Trophoblast cell (in vitro differentiated cells and primary cell): ENCODE data around the gene SART1. TPM values are rescaled to one million over a fixed set of nuclear protein-coding genes. Genes with fewer than 3 reads are reported as not detected.
A peak's percentile ranks its signal among the peaks of the same experiment; 100 is the strongest.

Source experiments
- DNase-seq, 2 donors: peaks; one replicate each; pipeline ENCODE4 v3.0.0-alpha.2; 2016
- H2AFZ ChIP-seq: 2 replicates; pipeline ENCODE4 v1.6.1; 2013; ENCODE audit warnings: low read length, moderate library complexity, mild to moderate bottlenecking; ENCODE audit not compliant: insufficient read depth, poor library complexity
- H2AK5ac ChIP-seq: 2 replicates; pipeline ENCODE4 v1.6.1; 2013; ENCODE audit warnings: mild to moderate bottlenecking, low read length
- H2BK120ac ChIP-seq: 2 replicates; pipeline ENCODE4 v1.6.1; 2013; ENCODE audit warnings: low read length, mild to moderate bottlenecking, moderate library complexity; ENCODE audit not compliant: insufficient read depth, poor library complexity
- H2BK12ac ChIP-seq: 2 replicates; pipeline ENCODE4 v1.6.1; 2013; ENCODE audit warnings: mild to moderate bottlenecking, low read length, moderate library complexity
- H2BK5ac ChIP-seq: 2 replicates; pipeline ENCODE4 v1.6.1; 2013; ENCODE audit warnings: low read length, low read depth, moderate library complexity, mild to moderate bottlenecking; ENCODE audit not compliant: poor library complexity
- H3K14ac ChIP-seq: 2 replicates; pipeline ENCODE4 v1.6.1; 2013; ENCODE audit warnings: mild to moderate bottlenecking, low read length
- H3K18ac ChIP-seq: 2 replicates; pipeline ENCODE4 v1.6.1; 2013; ENCODE audit warnings: mild to moderate bottlenecking, low read length
- H3K23ac ChIP-seq: 2 replicates; pipeline ENCODE4 v1.6.1; 2013; ENCODE audit warnings: low read length
- H3K27ac ChIP-seq: 2 replicates; pipeline ENCODE4 v1.5.1; 2013; ENCODE audit warnings: low read depth, mild to moderate bottlenecking, inconsistent platforms, low read length, moderate library complexity
- H3K27me3 ChIP-seq: 2 replicates; pipeline ENCODE4 v1.6.1; 2013; ENCODE audit warnings: inconsistent platforms, mild to moderate bottlenecking, low read length, moderate library complexity; ENCODE audit not compliant: insufficient read depth
- H3K36me3 ChIP-seq, 2 experiments: 1 replicate in 1 of 2; 2 replicates in 1 of 2; pipeline ENCODE4 v1.6.1; 2013; ENCODE audit warnings: low read length in 2 of 2, mild to moderate bottlenecking in 2 of 2, moderate library complexity in 1 of 2; ENCODE audit not compliant: insufficient read depth in 2 of 2, control insufficient read depth in 1 of 2
- H3K4ac ChIP-seq: 2 replicates; pipeline ENCODE4 v1.6.1; 2013; ENCODE audit warnings: low read depth, mild to moderate bottlenecking, low read length, moderate library complexity
- H3K4me1 ChIP-seq, 2 experiments: 1 replicate in 1 of 2; 2 replicates in 1 of 2; pipeline ENCODE4 v1.6.1; 2013; ENCODE audit warnings: low read length in 2 of 2, mild to moderate bottlenecking in 2 of 2, moderate library complexity in 1 of 2; ENCODE audit not compliant: insufficient read depth in 2 of 2, control insufficient read depth in 1 of 2
- H3K4me2 ChIP-seq: 2 replicates; pipeline ENCODE4 v1.6.1; 2013; ENCODE audit warnings: inconsistent platforms, mild to moderate bottlenecking, low read length, moderate library complexity
- H3K4me3 ChIP-seq: 2 replicates; pipeline ENCODE4 v1.5.1; 2013; ENCODE audit warnings: mild to moderate bottlenecking, low read depth, low read length, inconsistent platforms
- H3K79me1 ChIP-seq: one replicate; pipeline ENCODE4 v1.6.1; 2013; ENCODE audit warnings: low read length
- H3K79me2 ChIP-seq: 2 replicates; pipeline ENCODE4 v1.6.1; 2013; ENCODE audit warnings: low read length, mild to moderate bottlenecking; ENCODE audit not compliant: control insufficient read depth, insufficient read depth, poor library complexity
- H3K9ac ChIP-seq: 2 replicates; pipeline ENCODE4 v1.6.1; 2013; ENCODE audit warnings: mild to moderate bottlenecking, low read length
- H3K9me3 ChIP-seq: 2 replicates; pipeline ENCODE4 v1.6.1; 2013; ENCODE audit warnings: low read depth, mild to moderate bottlenecking, control low read depth, inconsistent platforms, low read length; ENCODE audit not compliant: insufficient read depth
- H4K12ac ChIP-seq: 2 replicates; pipeline ENCODE4 v1.6.1; 2013; ENCODE audit warnings: low read depth, mild to moderate bottlenecking, low read length, moderate library complexity
- H4K8ac ChIP-seq: 2 replicates; pipeline ENCODE4 v1.6.1; 2013; ENCODE audit warnings: low read depth, mild to moderate bottlenecking, low read length, moderate library complexity
- H4K91ac ChIP-seq: one replicate; pipeline ENCODE4 v1.6.1; 2013; ENCODE audit warnings: low read depth, mild to moderate bottlenecking, low read length, moderate library complexity
- WGBS: extraction: QIAGEN DNeasy Blood & Tissue Kit; methylation state at CpG from one replicate; pipeline ENCODE4 v1.1.7; 2013; ENCODE audit warnings: missing lambda C conversion rate; ENCODE audit not compliant: insufficient read length, insufficient coverage; ENCODE audit errors: extremely low coverage; 5-methylcytosine and 5-hydroxymethylcytosine counted together
- polyA plus RNA-seq: library from polyadenylated mRNA; stranded (reverse); fragments of 200-250 nt; gene quantifications from 2 replicates; pipeline ENCODE4 v1.2.3, GENCODE V29; 2013

The SART1 gene, protein sequence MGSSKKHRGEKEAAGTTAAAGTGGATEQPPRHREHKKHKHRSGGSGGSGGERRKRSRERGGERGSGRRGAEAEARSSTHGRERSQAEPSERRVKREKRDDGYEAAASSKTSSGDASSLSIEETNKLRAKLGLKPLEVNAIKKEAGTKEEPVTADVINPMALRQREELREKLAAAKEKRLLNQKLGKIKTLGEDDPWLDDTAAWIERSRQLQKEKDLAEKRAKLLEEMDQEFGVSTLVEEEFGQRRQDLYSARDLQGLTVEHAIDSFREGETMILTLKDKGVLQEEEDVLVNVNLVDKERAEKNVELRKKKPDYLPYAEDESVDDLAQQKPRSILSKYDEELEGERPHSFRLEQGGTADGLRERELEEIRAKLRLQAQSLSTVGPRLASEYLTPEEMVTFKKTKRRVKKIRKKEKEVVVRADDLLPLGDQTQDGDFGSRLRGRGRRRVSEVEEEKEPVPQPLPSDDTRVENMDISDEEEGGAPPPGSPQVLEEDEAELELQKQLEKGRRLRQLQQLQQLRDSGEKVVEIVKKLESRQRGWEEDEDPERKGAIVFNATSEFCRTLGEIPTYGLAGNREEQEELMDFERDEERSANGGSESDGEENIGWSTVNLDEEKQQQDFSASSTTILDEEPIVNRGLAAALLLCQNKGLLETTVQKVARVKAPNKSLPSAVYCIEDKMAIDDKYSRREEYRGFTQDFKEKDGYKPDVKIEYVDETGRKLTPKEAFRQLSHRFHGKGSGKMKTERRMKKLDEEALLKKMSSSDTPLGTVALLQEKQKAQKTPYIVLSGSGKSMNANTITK
- 47.6 and 52.1 TPM in 2 replicates for polyA plus RNA-seq

DNA sequence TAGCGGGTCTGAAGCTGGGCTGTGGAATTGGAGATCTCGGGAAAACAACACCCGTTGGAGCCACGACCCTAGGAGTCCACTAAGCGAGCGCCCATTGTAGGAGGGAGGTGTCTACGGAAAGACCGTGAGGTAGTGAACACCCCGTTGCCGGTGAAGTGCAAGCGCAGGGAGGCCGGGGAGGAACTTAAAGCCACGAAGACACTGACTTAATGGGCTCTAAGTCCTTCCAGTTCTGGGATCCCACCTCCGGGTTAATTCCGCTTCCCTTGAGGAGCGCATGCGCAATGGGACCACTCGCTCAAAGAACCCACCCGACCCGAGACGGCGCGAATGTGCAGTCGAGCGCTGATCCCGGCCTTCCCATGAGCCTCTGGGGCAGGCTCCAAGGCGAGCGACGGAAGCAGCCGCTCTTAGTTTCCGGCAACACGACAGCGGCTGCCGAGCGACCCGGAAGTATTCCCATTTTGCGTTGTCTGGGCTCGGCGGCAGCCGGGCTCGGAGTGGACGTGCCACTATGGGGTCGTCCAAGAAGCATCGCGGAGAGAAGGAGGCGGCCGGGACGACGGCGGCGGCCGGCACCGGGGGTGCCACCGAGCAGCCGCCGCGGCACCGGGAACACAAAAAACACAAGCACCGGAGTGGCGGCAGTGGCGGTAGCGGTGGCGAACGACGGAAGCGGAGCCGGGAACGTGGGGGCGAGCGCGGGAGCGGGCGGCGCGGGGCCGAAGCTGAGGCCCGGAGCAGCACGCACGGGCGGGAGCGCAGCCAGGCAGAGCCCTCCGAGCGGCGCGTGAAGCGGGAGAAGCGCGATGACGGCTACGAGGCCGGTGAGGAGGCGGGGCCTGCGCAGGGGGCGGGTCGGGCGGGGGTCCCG, at the start of gene SART1:
Gene SART1 (plus strand): TSS at position 468 of the 874 bp plus-strand sequence. CDS start 47 bp downstream, at position 515.
- Histone ChIP-seq H3K27ac (peak within 1 kb of the TSS; percentile 58), H3K4me1 (peaks cover 4 to 9% of the 10 kb centered on the region in 2 experiments), H4K12ac (peak within 1 kb of the TSS; percentile 94), H3K36me3 (peaks cover 24 to 27% of the 10 kb centered on the region in 2 experiments), H4K91ac (peak within 1 kb of the TSS; percentile 96), H2AFZ (peak within 1 kb of the TSS; percentile 96), H2AK5ac (peak within 1 kb of the TSS; percentile 74), H3K79me2 (peaks cover 9% of the 10 kb centered on the region), H3K79me1 (peaks cover 8% of the 10 kb centered on the region), H3K4ac (peak within 1 kb of the TSS; percentile 93), H2BK12ac (no peak within 1 kb of the TSS), H3K18ac (peak within 1 kb of the TSS; percentile 91), H3K4me2 (peak within 1 kb of the TSS; percentile 84), H3K23ac (no peak within 1 kb of the TSS), H3K27me3 (no peaks in the 10 kb centered on the region), H3K9ac (peak within 1 kb of the TSS; percentile 94), H3K9me3 (peaks cover 2% of the 10 kb centered on the region), H3K14ac (peak within 1 kb of the TSS; percentile 94), H2BK5ac (peak within 1 kb of the TSS; percentile 71), H3K4me3 (peak within 1 kb of the TSS; percentile 99), H4K8ac (peak within 1 kb of the TSS; percentile 97), H2BK120ac (peak within 1 kb of the TSS; percentile 88)
- WGBS = no CpG with 5 or more reads among the region's 97 CpGs
- DNase-seq = peak; percentile 97 to 99

DNA sequence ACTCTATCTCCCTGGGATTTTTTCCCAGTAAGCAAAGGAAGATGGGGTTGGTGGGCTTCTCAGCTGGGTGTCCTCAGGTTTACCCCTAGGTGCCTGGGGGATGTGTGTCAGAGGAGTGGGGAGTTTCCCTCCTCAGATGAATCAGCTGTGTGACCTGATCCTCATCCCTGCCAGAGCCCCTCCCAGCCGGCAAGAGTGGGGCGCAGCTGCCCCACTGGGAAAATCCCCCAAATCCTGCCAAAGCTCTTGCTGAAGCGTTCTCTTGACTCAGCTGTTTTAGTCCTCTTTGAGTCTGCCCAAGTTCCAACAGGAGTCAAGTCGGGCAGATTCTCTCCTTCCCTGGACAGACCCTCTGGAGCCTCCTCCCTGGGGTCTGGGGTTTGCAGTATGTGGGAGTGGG, 48.7 kb upstream of the SART1 start:
- H2BK5ac ChIP-seq = peak overlapping the region; percentile 9
- H3K4me3 ChIP-seq = no peak overlapping the region
- H4K12ac ChIP-seq = no peak overlapping the region
- no CpG with 5 or more reads among the region's 4 CpGs for WGBS
- no peaks in the 10 kb centered on the region for H3K9me3 ChIP-seq
- no peak overlapping the region for H2BK120ac ChIP-seq
- H2BK12ac ChIP-seq = no peak overlapping the region
- H3K14ac ChIP-seq = no peak overlapping the region
- H2AFZ ChIP-seq = no peak overlapping the region
- peaks cover 12% of the 10 kb centered on the region for H3K79me1 ChIP-seq
- H3K27me3 ChIP-seq = no peaks in the 10 kb centered on the region
- no peaks in the 10 kb centered on the region for H3K79me2 ChIP-seq
- H3K36me3 ChIP-seq = peaks cover 8 to 9% of the 10 kb centered on the region in 2 experiments
- no peak for DNase-seq
- H3K4ac ChIP-seq = no peak overlapping the region
- H3K18ac ChIP-seq = no peak overlapping the region
- H3K4me2 ChIP-seq = no peak overlapping the region
- H3K4me1 ChIP-seq = peaks cover 32 to 33% of the 10 kb centered on the region in 2 experiments
- H4K8ac ChIP-seq = no peak overlapping the region
- H3K27ac ChIP-seq = no peak overlapping the region
- no peak overlapping the region for H4K91ac ChIP-seq
- H2AK5ac ChIP-seq = no peak overlapping the region
- H3K9ac ChIP-seq = no peak overlapping the region
- H3K23ac ChIP-seq = no peak overlapping the region

GRCh38 chr11:65915101-65915820, 46.3 kb upstream of the SART1 start:
- no peak overlapping the region for H3K4me3 ChIP-seq
- no peak overlapping the region for H2AFZ ChIP-seq
- peak overlapping the region; percentile 46 for H2BK12ac ChIP-seq
- peak overlapping the region; percentile 27 for H3K4me2 ChIP-seq
- H3K4ac ChIP-seq = peak overlapping the region; percentile 1
- H3K27ac ChIP-seq = peak overlapping the region; percentile 62
- H3K23ac ChIP-seq = no peak overlapping the region
- H4K12ac ChIP-seq = no peak overlapping the region
- no peaks in the 10 kb centered on the region for H3K27me3 ChIP-seq
- H2BK5ac ChIP-seq = peak overlapping the region; percentile 28
- peaks cover 19% of the 10 kb centered on the region for H3K79me1 ChIP-seq
- WGBS = no CpG with 5 or more reads among the region's 10 CpGs
- no peaks in the 10 kb centered on the region for H3K9me3 ChIP-seq
- peak overlapping the region; percentile 59 for H3K18ac ChIP-seq
- peak overlapping the region; percentile 83 for H2AK5ac ChIP-seq
- H3K36me3 ChIP-seq = peaks cover 8 to 9% of the 10 kb centered on the region in 2 experiments
- no peak overlapping the region for H3K9ac ChIP-seq
- peaks cover 10% of the 10 kb centered on the region for H3K79me2 ChIP-seq
- peaks cover 40 to 43% of the 10 kb centered on the region in 2 experiments for H3K4me1 ChIP-seq
- H4K91ac ChIP-seq = peak overlapping the region; percentile 68
- peak overlapping the region; percentile 42 for H2BK120ac ChIP-seq
- H4K8ac ChIP-seq = peak overlapping the region; percentile 54
- DNase-seq = no peak
- peak overlapping the region; percentile 44 for H3K14ac ChIP-seq
